Endothelial cell of umbilical vein (primary cell): ENCODE measurements around the gene PXYLP1. TPM values are rescaled to one million over a fixed set of nuclear protein-coding genes. Genes with fewer than 3 reads are reported as not detected.

ENCODE experiments used
- BruUV-seq: library from RNA; stranded (reverse); fragments of 400-500 nt; replicated peaks from 2 replicates; lab custom pipeline; 2021; lab: Mats Ljungman, UMichigan
- CTCF ChIA-PET: fragments of 300-600, 350-600 bp; sonication (Branson Sonifier 250); formaldehyde crosslinking; loops from one replicate; lab custom pipeline; 2021; ENCODE audit warnings: antibody characterized with exemption, inconsistent platforms; lab: Charles Lee
- POLR2A ChIA-PET: fragments of 300-600, 350-600 bp; sonication (Branson Sonifier 250); formaldehyde crosslinking; loops from one replicate; lab custom pipeline; 2021; ENCODE audit warnings: antibody characterized with exemption, inconsistent platforms; lab: Charles Lee
- DNase-seq: peaks from one replicate; pipeline ENCODE4 v3.0.0-alpha.2; 2011; ENCODE audit warnings: low read depth, low spot score
- FAIRE-seq: peaks from 2 replicates; lab custom pipeline; 2011; peaks lifted over from hg19 to GRCh38; lab: Jason Lieb, UNC
- H2AFZ ChIP-seq: 2 replicates; pipeline ENCODE4 v1.6.0; 2012; ENCODE audit warnings: low read depth, low read length, control low read depth, inconsistent platforms
- H3K27ac ChIP-seq: 2 replicates; pipeline ENCODE4 v1.5.1; 2011; ENCODE audit warnings: low read depth, mild to moderate bottlenecking, control low read depth, low read length, moderate library complexity; ENCODE audit not compliant: insufficient read depth
- H3K27me3 ChIP-seq, 2 experiments: 2 replicates each; pipeline versions ENCODE4 v1.6.0 to v1.6.1; 2011; ENCODE audit warnings: low read length in 2 of 2, mixed read lengths in 1 of 2; ENCODE audit not compliant: control insufficient read depth in 2 of 2, insufficient read depth in 2 of 2
- H3K36me3 ChIP-seq, 2 experiments: 2 replicates in 1 of 2; 3 replicates in 1 of 2; pipeline ENCODE4 v1.5.1; 2011; ENCODE audit warnings: low read length in 2 of 2, mild to moderate bottlenecking in 1 of 2, moderate library complexity in 1 of 2; ENCODE audit not compliant: control insufficient read depth in 2 of 2, insufficient read depth in 2 of 2; ENCODE audit errors: extremely low read depth in 1 of 2
- H3K4me1 ChIP-seq: 3 replicates; pipeline ENCODE4 v1.5.1; 2011; ENCODE audit warnings: mild to moderate bottlenecking, low read length; ENCODE audit not compliant: control insufficient read depth, insufficient read depth; ENCODE audit errors: extremely low read depth
- H3K4me2 ChIP-seq: 2 replicates; pipeline ENCODE4 v1.6.1; 2011; ENCODE audit warnings: low read length, control low read depth, mixed read lengths; ENCODE audit not compliant: insufficient read depth
- H3K4me3 ChIP-seq, 3 experiments: fragments of 200-600 bp in 1 of 3; sonication (generic), shearing (Covaris generic) in 1 of 3; replicated peaks in 1 of 3; 2 replicates each; pipeline ENCODE4 v1.5.1; 2011 to 2016; ENCODE audit warnings: control low read depth in 3 of 3, low read length in 3 of 3, mild to moderate bottlenecking in 2 of 3, inconsistent platforms in 1 of 3, low read depth in 1 of 3, moderate library complexity in 1 of 3; ENCODE audit not compliant: insufficient read depth in 1 of 3
- H3K79me2 ChIP-seq: 2 replicates; pipeline ENCODE4 v1.6.0; 2012; ENCODE audit warnings: low read length, inconsistent platforms; ENCODE audit not compliant: control insufficient read depth, insufficient read depth
- H3K9ac ChIP-seq: replicated peaks from 2 replicates; pipeline ENCODE3; 2011; ENCODE audit warnings: low read length, control low read depth; ENCODE audit not compliant: insufficient read depth; ENCODE audit errors: extremely low read depth
- H3K9me1 ChIP-seq: replicated peaks from 3 replicates; pipeline ENCODE4 v1.6.0; 2011; ENCODE audit warnings: mild to moderate bottlenecking, low read length; ENCODE audit not compliant: control insufficient read depth, insufficient read depth; ENCODE audit errors: extremely low read depth
- H3K9me3 ChIP-seq: replicated peaks from 2 replicates; pipeline ENCODE4 v1.5.1; 2012; ENCODE audit warnings: low read length, inconsistent platforms; ENCODE audit not compliant: control insufficient read depth, insufficient read depth
- H4K20me1 ChIP-seq: replicated peaks from 2 replicates; pipeline ENCODE3; 2011; ENCODE audit warnings: mild to moderate bottlenecking, low read length; ENCODE audit not compliant: control insufficient read depth, insufficient read depth; ENCODE audit errors: extremely low read depth
- EZH2 ChIP-seq: IDR thresholded peaks from 2 replicates; pipeline ENCODE4 v1.6.1; 2012; ENCODE audit warnings: borderline replicate concordance, low read depth, mild to moderate bottlenecking, moderate library complexity, low read length, inconsistent platforms; ENCODE audit not compliant: severe bottlenecking
- FOS ChIP-seq: IDR thresholded peaks from 2 replicates; pipeline ENCODE4 v1.6.1; 2011; ENCODE audit warnings: mild to moderate bottlenecking, low read length, moderate library complexity, borderline replicate concordance; ENCODE audit not compliant: insufficient read depth
- GATA2 ChIP-seq: IDR thresholded peaks from 2 replicates; pipeline ENCODE4 v1.7.0; 2011; ENCODE audit warnings: low read depth, mild to moderate bottlenecking, moderate library complexity, mixed read lengths, low read length; ENCODE audit not compliant: insufficient read length, insufficient read depth
- JUN ChIP-seq: IDR thresholded peaks from 2 replicates; pipeline ENCODE4 v1.6.1; 2011; ENCODE audit warnings: borderline replicate concordance, low read depth; ENCODE audit not compliant: insufficient read length, insufficient read depth
- MYC ChIP-seq: IDR thresholded peaks from one replicate; pipeline ENCODE4 v1.6.1; 2011; ENCODE audit warnings: mild to moderate bottlenecking, low read depth, low read length
- POLR2A ChIP-seq: IDR thresholded peaks from 2 replicates; pipeline ENCODE4 v1.6.1; 2012; ENCODE audit warnings: low read depth, mild to moderate bottlenecking, control low read depth, low read length
- POLR2AphosphoS5 ChIP-seq: IDR thresholded peaks from 2 replicates; pipeline ENCODE4 v1.6.1; 2012; ENCODE audit warnings: low read depth, mild to moderate bottlenecking, control low read depth, low read length, moderate library complexity; ENCODE audit not compliant: insufficient read depth
- dilution Hi-C: fragments of 300-500 bp; cut with MboI; formaldehyde crosslinking; loops from one replicate; pipeline ENCODE4 v1.15.0; 2019; ENCODE audit warnings: low sequenced_read_pairs; ENCODE audit not compliant: extremely low pct_ligation_motif_present
- intact Hi-C: fragments of 100-400 bp; cut with micrococcal nuclease; formaldehyde crosslinking; loops from one replicate; pipeline ENCODE4 v1.10.0; 2022
- polyA plus RNA-seq, 4 experiments: library from polyadenylated mRNA; depleted of rRNA in 3 of 4; stranded (reverse) in 3 of 4; unstranded in 1 of 4; fragments of >200 nt; gene quantifications; 2 replicates each; pipeline versions ENCODE4 v1.2.1 to v1.2.3, GENCODE V29; 2011 to 2012; ENCODE audit warnings: missing spikeins in 1 of 4
- total RNA-seq: library from RNA; stranded (reverse); gene quantifications from 2 replicates; pipeline ENCODE4 v1.2.3, GENCODE V29; 2021
- TF ChIP-seq, protein P1 (sequence below), 2 donors: IDR thresholded peaks; 1 replicate in 1 of 2; 2 replicates in 1 of 2; pipeline ENCODE4 v1.5.1; 2011; ENCODE audit warnings: low read length in 2 of 2, mild to moderate bottlenecking in 2 of 2, moderate library complexity in 2 of 2, control low read depth in 1 of 2, inconsistent platforms in 1 of 2, low read depth in 1 of 2; ENCODE audit not compliant: insufficient read depth in 1 of 2; ENCODE audit errors: extremely low read depth in 1 of 2
- TF ChIP-seq, protein P2 (sequence below): IDR thresholded peaks from 2 replicates; pipeline ENCODE4 v1.6.1; 2011; ENCODE audit not compliant: insufficient read depth, insufficient read length

PXYLP1 gene
- total and polyA plus RNA-seq, 2 donors (not counting 3 experiments of a cell fraction or from before 2014, with no cell fraction given): 0.84 to 1.7 TPM

DNA sequence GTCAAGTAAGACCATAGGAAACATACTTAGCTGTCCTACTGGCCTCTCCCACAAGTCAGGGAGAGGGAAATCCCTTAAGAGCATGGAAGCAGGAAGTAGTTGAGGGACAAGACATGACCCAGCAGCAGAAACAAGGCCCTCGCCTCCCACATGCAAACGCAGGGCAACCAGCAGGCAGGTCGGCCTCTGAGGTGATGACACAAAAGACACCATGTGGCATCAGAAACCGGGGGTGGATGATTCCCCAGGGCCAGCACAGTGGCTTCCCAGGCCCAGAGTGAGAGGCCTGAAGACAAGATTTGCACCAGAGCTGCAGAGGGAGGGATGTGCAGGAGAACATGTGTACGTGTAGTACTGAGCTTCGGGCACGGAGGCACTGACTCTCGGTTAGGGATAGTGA is 26.3 kb downstream of the PXYLP1 start:
- no peak overlapping the region for H3K27ac ChIP-seq
- intact Hi-C loops: no loop called here
- DNase-seq (no peak), FAIRE-seq (no peak)
- BruUV-seq: no TSS peak
- H3K79me2 ChIP-seq: no peaks in the 10 kb centered on the region
- no peak overlapping the region for H3K4me2 ChIP-seq
- no peaks in the 10 kb centered on the region for H3K9me3 ChIP-seq
- no peak overlapping the region for H3K9ac ChIP-seq
- no peak overlapping the region for H2AFZ ChIP-seq
- ChIA-PET POLR2A (no interaction called here), CTCF (interaction anchor here (0.9 kb wide), 1 partner anchor 26 kb away, joined by 4 read pairs; the partner anchor contains the start of gene PXYLP1)
- no peaks in the 10 kb centered on the region for H4K20me1 ChIP-seq
- no peaks in the 10 kb centered on the region for H3K4me1 ChIP-seq
- TF ChIP-seq POLR2A (no peak), GATA2 (no peak), MYC (no peak), JUN (no peak), FOS (no peak)
- TF ChIP-seq, protein P1, sequence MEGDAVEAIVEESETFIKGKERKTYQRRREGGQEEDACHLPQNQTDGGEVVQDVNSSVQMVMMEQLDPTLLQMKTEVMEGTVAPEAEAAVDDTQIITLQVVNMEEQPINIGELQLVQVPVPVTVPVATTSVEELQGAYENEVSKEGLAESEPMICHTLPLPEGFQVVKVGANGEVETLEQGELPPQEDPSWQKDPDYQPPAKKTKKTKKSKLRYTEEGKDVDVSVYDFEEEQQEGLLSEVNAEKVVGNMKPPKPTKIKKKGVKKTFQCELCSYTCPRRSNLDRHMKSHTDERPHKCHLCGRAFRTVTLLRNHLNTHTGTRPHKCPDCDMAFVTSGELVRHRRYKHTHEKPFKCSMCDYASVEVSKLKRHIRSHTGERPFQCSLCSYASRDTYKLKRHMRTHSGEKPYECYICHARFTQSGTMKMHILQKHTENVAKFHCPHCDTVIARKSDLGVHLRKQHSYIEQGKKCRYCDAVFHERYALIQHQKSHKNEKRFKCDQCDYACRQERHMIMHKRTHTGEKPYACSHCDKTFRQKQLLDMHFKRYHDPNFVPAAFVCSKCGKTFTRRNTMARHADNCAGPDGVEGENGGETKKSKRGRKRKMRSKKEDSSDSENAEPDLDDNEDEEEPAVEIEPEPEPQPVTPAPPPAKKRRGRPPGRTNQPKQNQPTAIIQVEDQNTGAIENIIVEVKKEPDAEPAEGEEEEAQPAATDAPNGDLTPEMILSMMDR (IDR thresholded peaks at IDR 0.05; ENCODE audit: extremely low read depth in 1 of 2, insufficient read depth in 1 of 2, low read depth in 1 of 2, low read length in 2 of 2): no peak
- dilution Hi-C loops: no loop called here
- H3K27me3 ChIP-seq: peaks cover 0 to 2% of the 10 kb centered on the region in 2 experiments
- H3K4me3 ChIP-seq: no peak overlapping the region
- no peaks in the 10 kb centered on the region for H3K9me1 ChIP-seq
- no peaks in the 10 kb centered on the region for H3K36me3 ChIP-seq

DNA sequence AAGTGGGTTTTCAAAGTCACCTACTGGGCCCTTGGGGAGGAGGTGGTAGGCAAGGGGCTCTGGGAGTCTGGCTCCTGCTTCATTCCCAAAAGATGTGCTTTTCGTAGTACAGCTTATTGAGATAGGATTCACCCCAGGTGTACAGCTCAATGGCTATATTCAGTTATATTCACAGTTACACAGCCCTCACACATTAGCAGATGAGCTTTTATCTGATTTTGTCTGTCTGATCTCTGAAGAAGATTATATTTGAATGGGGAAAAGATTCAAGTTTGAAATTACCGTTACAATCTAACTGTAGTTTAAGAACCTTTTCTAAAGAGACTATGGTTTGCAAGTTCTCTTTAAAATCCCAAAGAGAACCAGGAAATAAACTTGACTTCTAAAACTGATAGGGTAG is 27.3 kb downstream of the PXYLP1 start:
- no peak for FAIRE-seq
- POLR2A ChIA-PET: no interaction called here

More for the DNA sequence above, 27.3 kb downstream of the PXYLP1 start:
- dilution Hi-C loops (no loop called here), intact Hi-C loops (no loop called here)
- Histone ChIP-seq H3K27ac (no peak overlapping the region), H2AFZ (no peak overlapping the region), H4K20me1 (no peaks in the 10 kb centered on the region), H3K4me2 (no peak overlapping the region), H3K79me2 (no peaks in the 10 kb centered on the region), H3K9me1 (no peaks in the 10 kb centered on the region), H3K27me3 (peaks cover 0 to 2% of the 10 kb centered on the region in 2 experiments), H3K4me3 (no peak overlapping the region), H3K4me1 (no peaks in the 10 kb centered on the region), H3K36me3 (no peaks in the 10 kb centered on the region), H3K9ac (no peak overlapping the region), H3K9me3 (no peaks in the 10 kb centered on the region)
- TF ChIP-seq, protein P1 (IDR thresholded peaks at IDR 0.05; ENCODE audit: extremely low read depth in 1 of 2, insufficient read depth in 1 of 2, low read depth in 1 of 2, low read length in 2 of 2): no peak
- TF ChIP-seq POLR2A: no peak
- no peak for TF ChIP-seq GATA2
- TF ChIP-seq JUN: no peak
- TF ChIP-seq POLR2AphosphoS5: no peak
- no peak for TF ChIP-seq MYC
- TF ChIP-seq FOS: no peak
- TF ChIP-seq, protein P2, sequence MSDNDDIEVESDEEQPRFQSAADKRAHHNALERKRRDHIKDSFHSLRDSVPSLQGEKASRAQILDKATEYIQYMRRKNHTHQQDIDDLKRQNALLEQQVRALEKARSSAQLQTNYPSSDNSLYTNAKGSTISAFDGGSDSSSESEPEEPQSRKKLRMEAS: no peak
- no peak for TF ChIP-seq EZH2
- CTCF ChIA-PET: interaction anchor here (0.9 kb wide), 1 partner anchor 9 kb away, joined by 4 read pairs; no protein-coding TSS in a partner anchor
- no peak for DNase-seq
- no TSS peak for BruUV-seq
